DLD1 (cell line): Measurements from ENCODE around the gene PI4KA.

ENCODE experiments used
- in situ Hi-C: cut with HindIII; loops from 2 replicates; pipeline ENCODE4 v1.10.0; 2017; ENCODE audit warnings: low sequenced_read_pairs

Gene PI4KA

DNA sequence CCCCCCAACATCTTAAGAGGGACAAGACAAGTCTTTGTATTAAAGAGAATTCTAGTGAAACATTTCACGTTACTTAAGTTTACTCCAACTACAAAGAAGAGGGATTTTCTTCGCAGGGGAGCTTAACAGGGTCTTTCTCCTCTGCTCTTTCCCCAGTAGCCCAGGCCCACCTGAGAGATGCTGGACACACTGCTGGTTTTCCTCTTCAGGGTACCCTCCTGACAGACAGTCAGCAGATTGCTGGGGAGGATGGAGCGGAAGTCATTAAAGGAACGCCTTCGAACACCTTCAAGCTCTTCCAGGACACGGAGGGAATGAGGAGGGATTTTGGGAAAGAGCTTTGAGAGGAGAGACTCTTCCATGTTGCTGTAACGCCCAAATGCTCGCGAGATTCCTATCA, 39.1 kb downstream of the PI4KA start:
- in situ Hi-C loops = loop anchor here (25.0 kb wide), 1 partner anchor 118 kb away; no protein-coding TSS in a partner anchor

DNA sequence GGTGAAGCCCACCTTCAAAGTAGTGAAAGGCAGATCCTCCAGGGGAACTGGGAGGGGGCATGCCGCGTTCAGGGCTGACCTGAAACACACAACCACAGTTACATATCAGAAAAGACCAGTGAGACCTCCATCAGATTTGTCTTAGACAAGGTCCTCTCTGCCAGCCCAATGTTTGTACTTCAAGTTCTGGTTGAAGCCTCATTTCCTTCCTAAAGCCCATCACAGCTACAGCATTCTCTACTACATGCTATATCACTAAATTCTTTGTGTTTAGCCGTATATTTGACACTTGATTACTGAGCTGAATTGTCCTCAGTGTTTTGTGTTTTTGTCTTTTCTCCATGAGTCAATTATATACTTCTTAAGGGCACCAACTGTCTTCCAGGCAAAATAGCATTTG, 40.1 kb downstream of the PI4KA start:
- in situ Hi-C loops = loop anchor here (25.0 kb wide), 1 partner anchor 119 kb away; no protein-coding TSS in a partner anchor

DNA sequence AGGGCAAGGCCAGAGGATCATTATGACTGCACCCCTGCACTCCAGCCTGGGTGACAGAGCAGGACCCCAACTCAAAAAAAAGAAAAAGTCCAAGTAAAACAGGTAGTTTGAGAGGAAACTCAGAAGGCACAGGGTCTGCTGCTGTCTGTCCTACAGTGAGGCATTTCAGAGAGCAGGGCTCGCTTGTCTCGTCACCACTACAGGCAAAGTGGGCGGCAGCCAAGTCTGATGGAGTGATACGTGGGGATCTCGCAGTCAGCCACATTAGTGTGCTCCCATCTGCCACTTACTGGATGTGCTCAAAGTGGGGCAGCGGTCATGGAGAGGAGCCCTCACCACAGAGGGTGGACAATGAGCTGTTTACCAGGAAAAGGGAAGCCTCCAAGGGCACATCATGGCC, 42.1 kb downstream of the PI4KA start:
- in situ Hi-C loops = loop anchor here (25.0 kb wide), 1 partner anchor 121 kb away; no protein-coding TSS in a partner anchor

DNA sequence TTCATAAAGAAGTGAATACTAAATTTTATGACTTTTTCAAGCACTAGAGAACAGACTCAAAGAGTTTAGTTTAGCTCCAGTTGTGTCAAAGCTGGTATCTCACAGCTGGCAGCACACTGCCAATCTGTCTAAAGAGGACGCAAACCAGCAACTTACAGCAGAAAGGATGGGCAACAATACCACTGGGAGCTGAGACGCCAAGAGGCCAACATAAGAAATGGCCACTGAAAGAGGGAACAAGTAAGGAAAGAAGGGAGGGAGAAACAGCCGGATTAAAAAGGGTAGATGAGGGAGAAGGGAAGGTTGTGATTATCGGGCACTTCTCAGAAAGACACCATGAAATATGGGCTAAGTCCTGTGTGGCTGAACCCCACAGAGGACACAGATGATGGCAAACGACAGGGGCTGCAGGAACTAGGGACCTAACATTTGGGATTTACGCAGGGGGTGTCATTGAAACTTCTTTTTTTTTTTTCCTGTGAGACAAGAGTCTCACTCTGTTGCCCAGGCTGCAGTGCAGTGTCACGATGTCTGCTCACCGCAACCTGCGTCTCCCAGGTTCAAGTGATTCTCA, 43.0 kb downstream of the PI4KA start:
- in situ Hi-C loops = loop anchor here (25.0 kb wide), 1 partner anchor 122 kb away; no protein-coding TSS in a partner anchor

DNA sequence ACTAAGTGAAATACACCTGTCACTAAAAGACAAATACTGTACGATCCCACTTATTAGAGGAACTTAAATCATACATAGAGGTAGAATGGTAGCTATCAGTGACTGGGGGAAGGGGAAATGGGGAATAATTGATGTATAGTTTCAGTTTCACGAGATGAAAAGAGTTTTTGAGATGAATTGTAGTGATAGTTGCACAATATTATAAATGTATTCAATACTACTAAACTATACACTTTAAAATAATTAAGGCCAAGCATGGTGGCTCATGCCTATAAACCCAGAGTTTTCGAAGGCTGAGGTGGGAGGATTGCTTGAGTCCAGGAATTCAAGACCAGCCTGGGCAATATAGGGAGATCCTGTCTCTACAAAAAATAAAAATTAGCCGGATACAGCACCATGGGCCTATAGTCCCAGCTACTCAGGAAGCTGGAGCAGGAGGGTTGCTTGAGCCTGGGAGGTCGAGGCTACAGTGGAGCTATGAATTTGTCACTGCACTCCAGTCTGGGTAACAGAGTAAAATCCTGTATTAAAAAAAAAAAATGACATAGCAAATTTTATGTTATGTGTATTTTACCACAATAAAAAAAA, 44.3 kb downstream of the PI4KA start:
- in situ Hi-C loops = loop anchor here (25.0 kb wide), 1 partner anchor 123 kb away; no protein-coding TSS in a partner anchor

DNA sequence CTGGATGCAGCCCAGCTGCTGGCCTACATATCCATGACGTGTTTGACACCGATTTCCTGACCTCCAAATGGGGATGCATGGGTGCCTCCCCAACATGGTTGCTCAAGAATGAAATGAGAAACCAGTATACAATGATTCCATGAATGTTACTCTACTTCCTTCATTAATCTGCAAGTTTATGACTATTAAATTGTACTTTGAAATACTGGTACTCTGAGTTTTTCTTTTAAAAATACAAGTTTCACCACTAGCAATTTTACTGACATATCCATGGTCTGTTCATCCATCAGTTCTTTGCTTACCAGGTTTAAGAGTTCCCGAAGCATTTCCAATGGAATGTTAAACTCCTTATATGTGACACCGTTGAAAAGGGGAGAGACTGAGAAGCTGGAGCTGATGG, 45.6 kb downstream of the PI4KA start:
- in situ Hi-C loops = loop anchor here (25.0 kb wide), 1 partner anchor 124 kb away; no protein-coding TSS in a partner anchor

DNA sequence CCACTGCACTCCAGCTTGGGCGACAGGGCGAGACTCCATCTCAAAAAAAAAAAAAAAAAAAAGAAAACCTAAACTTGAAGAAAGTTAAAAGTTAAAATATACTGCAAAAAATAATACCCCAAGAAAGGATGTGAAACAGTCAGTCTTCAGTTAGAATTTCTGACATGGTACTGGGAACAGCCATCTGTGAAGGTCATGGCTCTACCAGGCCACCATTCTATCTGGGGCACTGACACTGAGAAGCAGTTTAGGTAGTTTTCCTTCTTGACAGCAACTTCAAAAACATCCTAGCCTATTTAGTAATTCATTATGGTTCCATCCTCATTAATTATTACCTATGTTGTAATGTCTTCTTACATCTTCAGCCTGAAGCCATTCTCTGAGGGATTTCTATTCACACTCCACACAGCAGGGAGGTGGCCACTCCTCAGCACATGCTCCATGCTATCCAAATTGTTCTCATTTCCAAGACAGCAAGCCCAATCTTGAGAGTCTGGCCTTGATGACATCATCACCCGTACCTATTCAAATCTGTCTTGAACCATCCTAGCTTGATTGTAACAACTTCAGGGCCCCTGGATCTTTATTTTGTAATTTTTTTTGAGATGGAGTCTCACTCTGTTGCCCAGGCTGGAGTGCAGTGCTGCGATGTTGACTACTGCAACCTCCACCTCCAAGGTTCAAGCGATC, 46.5 kb downstream of the PI4KA start:
- in situ Hi-C loops = loop anchor here (25.0 kb wide), 1 partner anchor 125 kb away; no protein-coding TSS in a partner anchor

DNA sequence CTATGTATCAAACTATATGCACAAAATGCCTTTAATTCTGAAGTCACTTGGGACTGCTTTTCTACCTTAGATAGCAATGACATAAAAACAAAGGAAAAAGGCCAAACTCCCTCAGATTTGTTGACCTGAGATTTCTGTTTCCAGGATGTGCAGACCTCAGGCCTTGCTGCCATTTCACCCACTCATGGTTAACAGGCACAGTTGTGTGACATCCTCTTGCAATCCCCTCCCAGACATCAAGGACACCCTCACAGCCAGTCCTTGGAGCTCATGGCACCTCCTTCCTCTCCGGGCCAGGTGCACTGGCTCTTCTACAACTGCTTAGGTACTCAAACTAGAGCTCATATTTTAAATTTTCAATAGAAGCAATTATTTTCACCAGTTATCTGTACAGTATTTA, 47.4 kb downstream of the PI4KA start:
- in situ Hi-C loops = loop anchor here (25.0 kb wide), 1 partner anchor 126 kb away; no protein-coding TSS in a partner anchor

DNA sequence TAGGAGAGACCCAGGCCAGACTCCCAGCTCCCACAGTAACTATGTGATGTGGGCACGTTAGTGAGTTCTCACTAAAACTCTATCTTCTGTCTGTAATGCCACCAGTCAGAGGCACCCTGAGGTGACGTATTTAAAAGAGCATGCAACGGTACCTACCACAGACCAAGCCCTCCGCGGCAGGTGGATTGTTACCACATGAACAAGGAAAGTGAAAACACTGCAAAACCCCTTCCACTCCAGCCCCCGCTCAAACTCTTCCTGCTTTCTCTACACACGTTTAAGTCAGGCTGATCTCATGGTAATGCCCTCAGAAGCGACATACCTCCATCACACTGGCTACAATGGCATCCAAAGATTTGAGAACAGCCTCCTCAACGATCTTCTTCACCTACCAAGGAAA, 48.0 kb downstream of the PI4KA start:
- in situ Hi-C loops = loop anchor here (25.0 kb wide), 1 partner anchor 127 kb away; no protein-coding TSS in a partner anchor

DNA sequence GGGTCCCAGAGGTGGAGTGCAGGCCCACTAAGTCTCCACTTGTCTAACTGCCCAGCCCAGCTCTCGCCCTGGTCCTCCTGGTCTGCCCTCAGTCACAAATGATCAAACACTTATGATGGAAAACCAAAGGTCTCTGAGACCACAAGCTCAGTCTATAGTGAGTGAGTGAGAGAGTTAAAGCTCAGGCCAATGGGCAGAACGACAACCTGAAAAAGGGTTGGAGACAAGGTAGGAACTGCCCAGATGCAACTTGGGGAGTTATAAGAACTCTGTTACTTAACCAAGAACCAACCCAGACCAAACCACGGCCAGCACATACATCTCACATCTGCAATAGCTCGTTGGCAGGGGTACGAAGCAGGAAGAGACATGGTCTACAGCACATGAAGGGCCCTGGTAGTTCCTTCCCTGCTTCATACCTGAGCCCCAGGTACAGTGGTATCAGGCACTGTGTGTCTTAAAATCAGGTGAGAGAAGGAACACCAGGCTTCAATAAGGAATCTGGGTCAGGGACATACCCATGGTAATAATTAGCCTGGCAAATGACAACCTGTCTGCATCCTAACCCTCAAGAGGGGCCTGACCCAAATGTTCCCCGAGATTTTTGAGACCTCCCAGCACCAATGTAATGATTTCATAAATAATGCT, 48.9 kb downstream of the PI4KA start:
- in situ Hi-C loops = loop anchor here (25.0 kb wide), 1 partner anchor 128 kb away; no protein-coding TSS in a partner anchor

DNA sequence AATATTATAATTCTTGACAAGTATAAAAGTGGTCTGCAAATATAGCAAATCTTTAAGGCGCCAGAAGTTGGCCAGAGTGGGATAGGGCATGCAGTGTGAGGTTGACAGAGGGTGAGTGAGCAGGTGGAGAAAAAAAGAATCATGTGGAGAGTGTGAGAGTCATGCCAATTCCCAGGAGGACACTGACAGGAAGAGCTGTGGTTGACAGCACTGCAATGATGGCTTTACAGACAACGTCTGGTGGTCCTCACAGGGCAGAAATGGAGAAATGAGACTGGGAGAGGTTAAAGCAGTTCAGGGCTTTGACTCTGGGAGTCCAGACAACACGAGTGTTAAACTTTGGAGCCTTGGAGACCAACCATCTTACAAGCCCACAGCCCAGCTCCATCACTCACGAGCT, 49.8 kb downstream of the PI4KA start:
- in situ Hi-C loops = loop anchor here (25.0 kb wide), 1 partner anchor 128 kb away; no protein-coding TSS in a partner anchor

DNA sequence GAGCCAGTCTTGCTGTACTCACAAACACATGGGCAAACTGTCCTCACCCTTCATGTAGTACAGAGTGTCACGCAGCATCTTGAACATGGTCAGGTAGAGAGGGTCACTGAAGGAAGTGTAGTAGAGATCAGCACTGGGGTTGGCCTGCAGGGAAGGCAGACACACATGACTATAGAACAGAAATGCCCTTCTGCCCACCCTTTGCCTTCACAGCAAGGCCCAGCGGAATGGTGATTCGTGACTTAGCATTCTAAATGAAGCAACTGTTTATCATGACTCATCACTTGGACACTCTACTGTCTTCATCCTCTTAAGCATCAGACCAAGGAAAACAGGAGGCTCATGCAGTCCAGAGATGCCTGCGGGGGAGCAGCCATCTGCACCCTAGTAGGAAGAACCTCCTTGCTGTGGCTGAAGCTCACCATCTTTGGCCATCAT, 51.3 kb downstream of the PI4KA start:
- in situ Hi-C loops = loop anchor here (25.0 kb wide), 1 partner anchor 130 kb away; no protein-coding TSS in a partner anchor

DNA sequence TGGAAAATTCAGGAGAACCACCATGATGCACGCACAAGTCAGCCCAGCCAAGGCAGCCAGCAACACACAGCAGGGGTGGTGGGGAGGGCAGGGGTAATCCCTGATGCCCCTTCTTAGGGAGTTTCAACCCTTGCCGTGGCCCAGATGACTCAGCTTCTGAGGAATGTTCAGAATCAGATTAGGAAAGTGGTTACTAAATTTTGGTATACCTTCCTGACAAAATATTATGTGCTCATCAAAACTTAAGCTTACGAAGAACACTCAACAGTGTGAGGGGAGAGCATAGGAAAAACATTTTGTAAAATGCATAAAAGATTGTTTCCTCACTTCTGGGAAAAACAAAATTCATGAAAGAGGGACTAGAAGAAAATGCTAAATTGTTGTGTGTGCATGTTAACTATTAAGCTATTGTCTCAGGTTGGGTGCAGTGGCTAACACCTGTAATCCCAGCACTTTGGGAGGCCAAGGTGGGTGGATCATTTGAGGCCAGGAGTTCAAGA, 52.6 kb downstream of the PI4KA start:
- in situ Hi-C loops = loop anchor here (25.0 kb wide), 1 partner anchor 131 kb away; no protein-coding TSS in a partner anchor

DNA sequence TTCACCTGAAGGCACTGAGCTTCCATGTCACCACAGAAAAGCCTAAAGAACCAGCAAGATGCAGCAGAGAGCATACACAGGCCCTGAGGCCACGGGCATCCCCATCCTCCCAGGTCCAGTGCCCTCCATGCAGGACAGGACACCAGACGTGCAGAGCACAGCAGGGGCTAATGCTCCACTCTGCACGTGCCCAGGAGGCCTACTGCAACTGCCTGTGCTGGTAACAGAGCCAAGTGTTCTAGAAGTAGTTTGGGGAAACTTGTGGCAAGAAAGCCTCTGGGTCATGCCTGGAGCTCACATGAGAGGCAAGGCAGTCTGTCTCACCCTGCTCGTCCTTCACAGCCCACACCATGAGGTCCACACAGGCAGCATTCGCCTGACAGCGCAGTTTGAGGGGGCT, 54.0 kb downstream of the PI4KA start:
- in situ Hi-C loops = loop anchor here (25.0 kb wide), 1 partner anchor 133 kb away; no protein-coding TSS in a partner anchor

DNA sequence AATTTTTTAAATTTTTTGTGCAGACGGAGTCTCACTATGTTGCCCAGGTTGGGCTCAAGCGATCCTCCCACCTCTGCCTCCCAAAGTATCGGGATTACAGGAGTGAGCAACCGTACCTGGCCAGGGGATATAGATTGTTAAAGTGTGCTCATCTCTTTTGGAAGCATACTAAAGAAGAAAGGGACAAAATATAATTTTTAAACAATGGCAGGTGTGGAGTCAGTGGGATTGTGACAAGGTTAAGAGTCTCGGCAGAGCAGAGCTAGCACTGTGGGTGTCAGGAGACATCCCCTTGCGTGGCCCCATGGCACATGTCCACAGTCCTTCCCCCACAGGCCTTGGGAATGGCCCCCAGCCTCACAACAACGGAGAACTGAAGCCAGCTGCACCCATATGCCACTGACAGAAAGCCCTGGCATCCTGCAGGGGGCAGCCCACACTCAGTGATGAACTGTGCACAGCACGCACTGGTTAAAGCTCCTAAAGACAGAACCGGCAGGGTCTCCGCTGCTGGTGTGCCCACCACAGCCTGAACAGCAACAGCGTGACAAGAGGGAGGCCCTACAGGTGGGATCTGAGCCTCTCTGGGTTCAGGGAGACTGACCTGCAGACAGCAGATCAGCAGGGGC, 54.8 kb downstream of the PI4KA start:
- in situ Hi-C loops = loop anchor here (25.0 kb wide), 1 partner anchor 133 kb away; no protein-coding TSS in a partner anchor

DNA sequence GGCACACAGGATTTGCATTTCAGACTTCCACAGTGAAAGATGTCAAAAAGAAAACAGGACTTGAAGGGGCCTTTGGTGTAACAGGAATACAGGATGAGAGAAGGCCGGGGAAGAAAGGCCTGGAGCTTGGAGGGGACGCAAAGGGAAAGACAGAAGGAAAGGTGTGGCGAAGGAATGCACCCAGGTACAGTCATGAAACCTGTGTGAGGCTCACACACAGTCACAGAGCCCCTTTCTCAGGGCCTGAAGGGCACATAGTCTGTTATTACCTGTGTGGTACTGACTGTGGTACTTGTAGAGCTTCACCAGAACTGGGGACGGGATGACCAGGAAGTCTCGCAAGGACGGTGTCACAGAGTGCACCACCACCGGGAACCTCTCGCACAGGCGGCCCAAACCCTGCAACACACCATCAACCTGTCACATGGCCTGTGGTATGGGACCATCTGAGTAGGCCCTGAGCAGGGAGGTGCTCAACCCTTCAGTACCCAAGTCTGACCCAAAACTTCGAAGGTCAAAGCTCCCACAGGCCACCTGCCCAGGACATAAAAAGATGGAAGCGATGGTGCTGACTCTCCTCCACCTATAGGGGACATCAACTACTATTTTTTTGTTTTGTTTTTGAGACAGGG, 55.6 kb downstream of the PI4KA start:
- in situ Hi-C loops = loop anchor here (25.0 kb wide), 1 partner anchor 134 kb away; no protein-coding TSS in a partner anchor

DNA sequence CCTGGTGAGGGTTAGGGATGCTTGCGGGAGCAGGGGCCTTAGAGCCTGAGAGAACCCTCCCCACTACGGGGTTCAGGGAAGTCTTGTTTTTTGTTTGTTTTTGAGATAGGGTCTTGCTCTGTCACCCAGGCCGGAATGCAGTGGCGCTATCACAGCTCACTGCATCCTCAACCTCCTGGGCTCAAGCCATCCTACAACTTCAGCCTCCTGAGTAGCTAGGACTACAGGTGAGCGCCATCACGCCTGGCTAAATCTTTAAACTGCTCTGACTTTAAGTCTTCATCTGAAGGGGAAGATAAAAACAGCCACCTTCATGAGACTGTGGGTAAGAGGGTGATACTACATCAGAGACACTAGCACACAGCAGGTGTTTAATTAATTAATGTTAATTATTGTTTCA, 56.2 kb downstream of the PI4KA start:
- in situ Hi-C loops = loop anchor here (25.0 kb wide), 1 partner anchor 135 kb away; no protein-coding TSS in a partner anchor

DNA sequence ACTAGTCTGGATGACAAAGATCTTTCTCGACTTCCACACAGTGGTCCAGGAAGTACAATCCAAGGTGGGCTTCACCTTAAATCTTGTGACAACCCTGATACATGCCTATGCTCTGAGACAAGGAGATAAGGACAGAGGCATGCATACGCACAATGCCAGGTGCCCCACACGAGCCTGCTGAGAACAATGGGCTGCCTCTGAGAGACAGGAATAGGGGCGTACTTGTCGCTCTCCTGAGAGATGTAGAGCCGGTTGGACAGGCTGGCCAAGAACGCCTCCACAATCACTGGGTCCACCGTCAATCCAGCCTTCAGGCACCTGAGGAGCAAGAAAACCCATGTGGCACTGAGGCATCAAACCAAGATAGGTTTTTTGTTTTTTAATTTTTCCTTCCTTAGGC, 59.2 kb downstream of the PI4KA start:
- in situ Hi-C loops = no loop called here

DNA sequence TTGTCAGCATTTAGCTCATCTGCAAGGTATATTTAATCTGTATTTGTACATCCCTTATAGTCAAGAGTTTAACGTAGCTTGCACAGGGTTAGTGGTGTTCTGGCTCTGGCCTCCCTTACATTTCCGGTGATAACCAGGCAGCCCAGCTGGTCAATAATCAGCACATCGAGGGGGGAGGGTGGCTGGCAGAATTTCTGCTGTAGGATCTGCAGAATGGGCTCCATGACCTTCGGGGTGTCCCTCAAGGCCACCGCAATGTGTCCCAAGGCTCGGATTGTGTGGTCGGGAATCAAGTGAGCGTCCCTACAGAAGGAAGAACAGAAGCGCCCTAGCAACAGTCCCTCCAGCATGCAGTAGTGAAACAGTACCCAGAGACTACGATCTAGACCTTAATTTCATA, 59.6 kb downstream of the PI4KA start:
- in situ Hi-C loops = no loop called here

DNA sequence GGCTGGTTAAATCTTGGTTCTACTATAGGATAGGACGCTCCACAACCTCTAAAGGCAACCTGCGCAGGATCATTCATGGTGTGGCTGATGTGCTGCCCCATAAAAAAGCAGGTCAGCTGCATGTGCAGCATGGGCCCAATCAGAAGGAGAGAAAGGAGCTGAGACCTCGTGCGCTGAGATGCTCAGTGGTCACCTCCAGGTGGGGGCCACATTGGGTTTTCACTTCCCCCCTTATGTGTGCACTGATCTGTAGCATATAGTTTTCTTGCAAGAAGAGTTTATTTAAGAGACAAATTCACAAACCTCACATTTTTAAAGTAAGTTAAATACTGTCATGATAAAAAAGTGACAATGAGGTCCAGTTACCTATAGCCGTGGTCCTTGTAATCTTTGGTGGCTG, 60.4 kb downstream of the PI4KA start:
- in situ Hi-C loops = no loop called here
